ENCODE results near the gene C12orf76.
"Not testable (repeated sequence)": the region's sequence is repeated elsewhere in the genome, so short reads cannot be mapped to it uniquely, and the experiment has no call there.

The C12orf76 gene, protein sequence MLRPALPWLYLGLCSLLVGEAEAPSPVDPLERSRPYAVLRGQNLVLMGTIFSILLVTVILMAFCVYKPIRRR

DNA sequence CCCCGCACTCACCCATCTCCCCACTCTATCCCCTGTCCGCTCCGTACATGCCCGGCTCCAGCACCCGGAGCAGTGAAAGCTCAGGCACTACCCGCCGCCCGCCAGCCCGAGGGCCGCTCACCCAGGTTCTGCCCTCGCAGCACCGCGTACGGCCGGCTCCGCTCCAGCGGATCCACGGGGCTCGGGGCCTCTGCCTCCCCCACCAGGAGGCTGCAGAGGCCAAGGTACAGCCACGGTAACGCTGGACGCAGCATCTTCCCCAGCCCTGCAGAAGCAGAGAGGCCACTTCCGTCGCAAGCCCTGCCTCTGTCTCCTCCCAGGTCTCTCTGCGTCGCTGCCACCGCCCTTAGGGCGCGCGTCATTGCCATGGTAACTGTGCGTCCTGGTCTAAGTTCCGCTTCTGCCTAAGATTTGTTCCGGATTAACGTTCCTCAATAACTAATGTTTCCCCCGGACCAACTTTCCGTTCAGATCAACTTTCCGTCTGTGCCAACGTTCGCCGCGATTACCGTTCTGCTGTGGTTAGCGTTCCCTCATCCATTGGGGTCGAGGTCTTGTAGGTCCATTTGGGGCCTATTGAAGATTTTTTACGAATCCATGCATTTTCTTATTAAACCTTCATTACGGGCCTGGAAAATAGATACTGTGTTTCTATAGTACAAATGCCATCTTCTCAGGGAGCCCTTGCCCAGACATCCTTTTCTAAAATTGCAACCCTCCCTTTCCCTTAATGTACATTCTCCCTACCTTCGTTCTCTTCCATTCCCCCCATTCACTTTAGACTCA lies at the start of gene C12orf76:
TSS of gene C12orf76 (minus strand) at position 281 of the 786 bp plus-strand sequence. CDS start at position 254, 27 bp downstream.
- peak; percentile 97 for DNase-seq (ENCODE audit: low read depth)

DNA sequence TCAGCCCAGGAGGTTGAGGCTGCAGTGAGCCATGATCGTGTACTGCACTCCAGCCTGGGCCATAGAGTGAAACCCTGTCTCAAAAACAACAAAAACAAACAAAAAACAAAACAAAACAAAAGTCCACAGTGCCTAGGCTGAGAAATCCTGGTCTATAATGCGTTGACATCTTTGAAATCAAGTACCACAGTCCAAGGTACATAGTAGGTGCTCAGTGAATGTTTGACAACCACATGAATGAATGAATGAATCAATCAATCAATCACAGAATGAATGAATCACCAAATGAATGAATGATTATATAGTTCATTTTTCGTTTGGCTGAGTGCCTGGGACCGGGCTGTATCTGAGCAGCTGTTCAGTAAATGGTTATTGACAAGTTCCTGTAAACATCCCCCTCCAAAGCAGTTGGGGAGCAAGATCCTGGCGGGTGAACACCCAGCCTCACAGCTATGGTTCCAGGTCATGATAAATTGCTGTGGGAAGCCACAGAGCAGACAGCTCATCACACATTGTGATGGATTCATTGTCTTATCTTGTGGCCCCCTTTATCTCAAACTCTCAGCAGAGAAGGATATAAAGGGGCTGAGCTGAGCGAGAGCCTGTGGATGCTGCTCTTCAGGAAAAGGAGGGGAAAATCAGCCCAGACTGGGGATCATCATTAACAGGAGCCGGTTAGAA lies 45.4 kb upstream of the C12orf76 start:
- no peak for DNase-seq (ENCODE audit: low read depth)

DNA sequence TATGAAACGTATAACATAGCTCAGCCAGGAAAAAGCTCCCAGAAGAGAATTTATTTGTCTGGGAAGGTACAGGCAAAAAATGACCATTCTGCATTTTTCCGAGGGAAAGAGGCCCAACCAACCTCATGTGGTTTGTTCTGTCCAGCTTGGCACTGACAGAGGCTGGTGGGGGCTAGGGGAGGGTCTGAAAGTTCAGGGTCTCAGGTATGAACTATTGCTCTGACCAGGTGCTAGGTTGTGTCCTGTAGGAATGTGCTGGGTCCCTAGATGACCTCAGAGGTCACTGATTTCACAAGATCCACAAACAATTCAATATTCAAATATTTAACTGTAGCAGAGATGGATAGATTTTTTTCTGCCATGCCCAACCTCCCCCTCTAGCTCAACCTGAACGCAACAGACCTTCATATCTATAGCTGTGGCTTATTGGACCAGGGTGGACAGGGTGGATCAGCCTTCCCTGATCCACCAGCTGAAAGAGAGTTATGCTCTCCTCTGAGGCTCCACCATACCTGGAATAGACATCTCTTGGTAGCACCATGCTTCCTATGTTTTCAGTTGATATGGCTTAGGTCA lies 42.9 kb upstream of the C12orf76 start:
- DNase-seq (ENCODE audit: low read depth): no peak

DNA sequence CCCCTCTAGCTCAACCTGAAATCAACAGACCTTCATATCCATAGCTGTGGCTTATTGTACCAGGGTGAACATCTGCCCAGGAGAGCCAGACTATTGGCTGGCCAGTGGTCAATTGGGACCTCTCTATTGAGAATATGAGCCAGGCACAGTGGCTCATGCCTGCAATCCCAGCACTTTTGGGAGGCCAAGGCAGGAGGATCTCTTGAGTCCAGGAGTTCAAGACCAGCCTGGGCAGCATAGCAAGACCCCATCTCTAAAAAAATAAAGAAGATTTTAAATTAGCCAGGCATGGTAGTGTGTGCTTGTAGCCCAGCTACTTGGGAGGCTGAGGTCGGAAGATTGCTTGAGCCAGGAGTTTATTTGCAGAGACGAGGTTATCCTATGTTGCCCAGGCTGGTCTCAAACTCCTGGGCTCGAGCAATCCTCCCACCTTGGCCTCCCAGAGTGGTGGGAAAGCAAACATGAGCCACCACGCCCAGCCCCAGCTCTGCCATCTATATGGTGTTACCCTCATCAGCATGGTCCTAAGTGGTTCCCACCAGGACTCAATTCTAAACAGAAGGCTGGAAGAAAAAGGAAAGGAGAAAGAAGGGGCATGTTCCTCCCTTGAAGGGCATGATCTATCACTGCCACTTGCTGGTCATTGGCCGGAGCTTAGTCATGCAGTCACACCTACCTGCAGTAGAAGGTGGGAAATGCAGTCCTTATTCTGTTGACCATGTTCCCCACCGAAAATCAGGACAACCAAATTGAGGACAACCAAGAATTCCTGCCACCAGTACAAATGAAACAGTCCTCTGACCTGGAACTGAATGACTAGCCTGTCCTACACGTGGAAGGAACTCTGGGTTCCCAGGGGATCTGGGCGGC lies 42.2 kb upstream of the C12orf76 start:
- no peak for DNase-seq (ENCODE audit: low read depth)

DNA sequence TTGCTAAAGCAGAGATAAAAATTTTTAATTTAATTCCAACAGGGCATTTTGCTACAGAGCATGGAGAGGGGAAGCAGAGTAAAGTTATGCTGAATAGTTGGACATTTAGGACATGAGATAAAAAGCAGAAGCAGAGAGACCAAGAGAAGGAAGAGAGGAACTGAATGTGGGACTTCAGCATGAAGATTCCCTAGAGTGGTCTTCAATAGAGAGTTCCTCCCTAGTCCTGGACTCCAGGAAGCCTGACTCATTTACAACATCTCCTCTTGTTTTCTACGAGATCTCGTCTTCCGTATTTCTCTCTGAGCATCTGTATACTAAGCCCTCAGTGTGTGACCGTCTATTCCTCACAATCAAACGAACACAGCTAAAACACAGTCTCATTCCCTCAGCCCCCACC lies 40.6 kb upstream of the C12orf76 start:
- DNase-seq (ENCODE audit: low read depth): no peak

DNA sequence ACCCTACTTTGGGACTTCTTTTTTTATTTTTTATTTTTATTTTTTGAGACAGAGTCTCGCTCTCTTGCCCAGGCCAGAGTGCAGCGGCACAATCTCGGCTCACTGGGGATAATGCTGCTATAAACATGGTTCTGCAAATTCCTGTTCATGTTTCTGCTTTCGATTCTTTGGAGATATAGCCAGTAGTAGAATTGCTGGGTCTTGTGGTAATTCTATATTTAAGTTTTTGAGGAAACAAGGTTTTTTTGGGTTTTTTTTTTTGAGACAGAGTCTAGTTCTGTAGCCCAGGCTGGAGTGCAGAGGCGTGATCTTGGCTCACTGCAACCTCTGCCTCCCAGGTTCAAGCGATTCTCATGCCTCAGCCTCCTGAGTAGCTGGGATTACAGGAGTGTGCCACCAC lies 39.9 kb upstream of the C12orf76 start:
- DNase-seq (ENCODE audit: low read depth): not testable (repeated sequence)

DNA sequence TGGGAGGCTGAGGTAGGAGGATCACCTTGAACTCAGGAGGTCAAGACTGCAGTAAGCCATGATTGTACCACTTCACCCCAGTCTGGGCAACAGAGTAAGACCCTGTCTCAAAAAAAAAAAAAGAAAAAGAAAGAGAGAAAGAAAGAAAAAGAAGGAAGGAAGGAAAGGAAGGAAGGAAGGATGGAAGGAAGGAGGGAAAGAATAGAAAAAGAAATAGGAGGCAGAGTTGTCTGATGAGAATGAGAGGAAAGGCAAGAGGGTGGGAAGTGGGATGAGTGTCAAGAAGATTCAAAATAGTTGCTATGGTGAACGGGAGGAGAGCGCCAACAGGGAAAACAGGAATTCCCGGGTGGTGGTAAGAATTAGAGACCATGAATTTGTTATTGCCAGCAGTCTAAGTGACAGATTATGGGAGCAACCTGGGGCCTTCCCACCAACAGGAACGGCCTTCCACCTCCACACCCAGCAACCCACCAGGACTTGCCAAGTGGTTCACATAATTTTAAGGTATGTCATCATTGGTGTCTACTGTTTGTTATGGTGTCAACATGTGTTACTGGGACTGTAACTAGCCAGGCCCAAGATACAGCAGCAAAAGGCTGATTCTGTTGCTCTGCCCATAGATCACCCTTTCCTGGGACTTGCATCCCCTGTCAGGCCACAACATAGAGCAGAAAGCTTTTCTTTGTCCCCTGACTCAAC lies 36.1 kb upstream of the C12orf76 start:
- peak; percentile 21 for DNase-seq (ENCODE audit: low read depth)

DNA sequence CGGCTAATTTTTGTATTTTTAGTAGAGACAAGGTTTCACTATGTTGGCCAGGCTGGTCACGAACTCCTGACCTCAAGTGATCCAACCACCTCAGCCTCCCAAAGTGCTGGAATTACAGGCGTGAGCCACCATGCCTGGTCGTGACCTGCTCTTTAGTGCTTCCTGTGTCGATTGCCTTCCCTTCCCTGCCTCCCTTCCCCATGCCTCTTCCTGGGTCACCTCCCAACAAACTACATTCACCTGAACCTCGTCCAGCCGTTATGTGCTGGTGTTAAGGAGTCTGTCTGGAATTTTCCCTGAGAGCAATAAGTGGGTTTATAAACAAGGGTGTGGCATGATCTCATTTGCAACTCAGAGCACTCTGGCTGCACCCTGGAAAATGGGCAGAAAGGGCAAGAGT lies 32.1 kb upstream of the C12orf76 start:
- DNase-seq (ENCODE audit: low read depth): no peak

DNA sequence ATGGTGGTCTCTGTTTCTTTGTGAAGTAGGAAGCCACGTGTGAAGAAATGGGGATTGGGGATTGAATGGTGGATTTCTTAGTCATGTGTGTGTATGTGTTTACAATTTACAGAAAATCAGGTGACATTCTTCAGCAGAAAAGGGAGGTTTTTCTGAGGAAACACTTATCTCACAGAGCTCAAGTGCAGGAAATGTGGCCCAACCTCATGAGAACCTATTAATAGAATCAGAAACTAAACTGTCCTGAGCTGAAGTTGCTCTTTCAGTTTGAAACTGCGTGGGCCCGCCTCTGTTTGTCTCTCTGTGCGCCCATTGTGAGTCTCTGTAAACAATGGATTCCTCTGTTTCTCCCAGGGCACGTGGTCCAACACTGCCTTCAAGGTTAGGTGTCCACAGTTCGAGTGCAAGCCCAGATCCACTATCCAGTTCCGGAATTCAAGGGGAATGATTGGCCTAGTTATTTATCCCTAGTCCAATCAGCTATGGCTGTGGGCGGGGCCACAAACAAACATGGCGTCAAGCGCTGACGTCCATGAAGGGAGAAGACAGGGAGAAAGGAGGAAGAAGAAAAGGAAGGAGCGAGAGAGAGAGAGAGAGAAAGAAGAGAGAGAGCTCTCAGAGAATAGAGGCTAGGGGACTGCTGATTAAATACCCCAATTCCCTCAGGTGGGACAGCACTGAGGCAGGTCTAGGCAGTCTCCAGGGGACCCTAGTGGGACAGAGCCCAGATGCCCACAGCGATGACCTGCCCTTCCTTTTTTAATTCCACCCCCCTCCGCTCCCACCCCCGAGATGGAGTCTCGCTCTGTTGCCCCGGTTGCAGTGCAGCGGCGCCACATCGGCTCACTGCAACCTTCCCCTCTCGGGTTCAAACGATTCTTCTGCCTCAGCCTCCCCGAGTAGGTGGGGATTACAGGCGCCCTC lies 31.4 kb upstream of the C12orf76 start:
- DNase-seq (ENCODE audit: low read depth): peak; percentile 13

DNA sequence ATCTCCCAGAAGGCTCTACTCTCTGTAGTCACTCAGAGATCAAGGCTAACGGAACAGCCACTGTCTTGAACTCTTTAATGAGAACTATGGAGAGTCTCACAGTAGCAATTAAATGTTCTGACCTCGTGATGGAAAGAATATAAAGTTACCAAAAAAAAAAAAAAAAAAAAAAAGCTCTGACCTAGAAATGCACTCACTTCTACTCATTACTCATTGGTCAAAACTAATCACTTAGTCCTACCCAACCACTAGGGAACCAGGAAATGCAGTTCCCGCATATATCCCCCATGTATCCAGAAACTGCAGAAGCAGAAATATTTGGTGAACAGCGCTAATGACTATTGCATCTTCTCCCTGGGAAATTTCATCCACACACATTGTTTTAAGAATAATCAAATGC lies 29.5 kb upstream of the C12orf76 start:
- DNase-seq (ENCODE audit: low read depth): no peak

DNA sequence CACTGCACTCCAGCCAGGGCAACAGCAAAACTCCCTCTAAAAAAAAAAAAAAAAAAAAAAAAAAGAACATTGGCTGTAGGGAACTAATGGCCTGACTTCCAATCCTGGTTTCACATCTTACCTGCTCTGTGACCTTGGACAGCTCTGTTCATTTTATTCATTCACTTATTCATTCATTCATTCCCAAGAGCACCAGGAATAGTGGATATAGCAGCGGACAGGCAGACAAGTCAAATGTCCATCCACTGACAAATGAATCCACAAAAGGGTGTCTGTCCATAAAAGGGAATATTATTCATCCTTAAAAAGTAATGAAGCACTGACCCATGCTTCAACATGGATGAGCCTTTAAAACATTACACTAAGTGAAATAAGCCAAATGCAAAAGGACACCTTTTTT lies 27.6 kb upstream of the C12orf76 start:
- no peak for DNase-seq (ENCODE audit: low read depth)

DNA sequence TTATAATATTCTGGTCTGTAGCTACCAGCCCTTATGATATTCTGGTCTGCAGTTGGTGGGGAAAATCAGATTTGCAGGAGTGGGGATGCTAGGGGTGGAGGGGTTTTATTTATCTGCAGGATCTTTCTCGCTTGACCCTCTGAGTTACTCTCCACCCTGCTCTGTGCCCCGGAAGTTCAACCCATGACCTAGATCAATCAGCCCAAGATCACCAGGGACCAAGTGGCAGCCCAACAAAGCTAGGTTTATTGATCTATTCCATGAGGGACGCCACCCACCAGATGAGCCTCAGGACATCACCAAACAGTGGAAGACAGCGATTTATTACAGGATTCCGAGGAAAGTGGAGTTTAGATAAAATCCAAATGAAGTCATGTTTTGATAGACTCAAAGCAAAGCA lies 25.8 kb upstream of the C12orf76 start:
- no peak for DNase-seq (ENCODE audit: low read depth)

DNA sequence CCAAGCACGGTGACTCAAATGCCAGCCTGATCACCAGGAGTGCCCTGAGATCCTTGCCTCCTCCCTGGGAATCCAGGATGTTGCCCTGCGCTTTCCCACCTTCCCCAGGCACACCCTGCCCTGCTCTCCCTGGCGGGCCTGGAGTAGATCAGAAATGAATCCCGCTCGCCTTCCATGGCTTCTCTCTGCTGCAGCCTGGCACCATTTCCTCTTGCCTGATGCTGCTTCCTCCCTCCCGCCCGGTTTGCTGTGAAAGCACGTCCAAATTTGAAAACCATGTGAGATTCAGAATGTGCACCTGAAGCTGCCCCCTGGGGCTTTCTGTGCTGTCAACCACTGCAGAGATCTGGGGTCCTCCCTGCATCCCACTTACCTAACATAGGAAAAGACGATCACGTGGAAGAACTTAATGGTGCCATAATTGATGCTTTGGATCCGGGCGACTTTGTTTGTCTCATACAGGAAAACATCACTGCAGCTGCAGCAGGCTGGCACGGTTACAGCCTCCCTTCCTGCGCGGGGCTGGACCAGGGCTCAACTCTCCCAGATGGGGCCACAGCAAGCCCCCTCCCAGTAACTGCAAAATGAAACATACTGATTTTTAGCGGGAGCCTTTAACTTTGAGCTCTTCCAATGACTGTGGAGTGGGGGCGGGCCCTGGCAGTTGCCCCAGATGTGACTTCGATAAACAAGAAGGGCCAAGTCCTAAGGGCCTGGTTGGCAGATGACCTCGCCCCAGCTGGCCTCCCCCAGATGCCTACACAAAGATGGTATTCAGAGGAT lies 24.9 kb upstream of the C12orf76 start:
- DNase-seq (ENCODE audit: low read depth): peak; percentile 35

DNA sequence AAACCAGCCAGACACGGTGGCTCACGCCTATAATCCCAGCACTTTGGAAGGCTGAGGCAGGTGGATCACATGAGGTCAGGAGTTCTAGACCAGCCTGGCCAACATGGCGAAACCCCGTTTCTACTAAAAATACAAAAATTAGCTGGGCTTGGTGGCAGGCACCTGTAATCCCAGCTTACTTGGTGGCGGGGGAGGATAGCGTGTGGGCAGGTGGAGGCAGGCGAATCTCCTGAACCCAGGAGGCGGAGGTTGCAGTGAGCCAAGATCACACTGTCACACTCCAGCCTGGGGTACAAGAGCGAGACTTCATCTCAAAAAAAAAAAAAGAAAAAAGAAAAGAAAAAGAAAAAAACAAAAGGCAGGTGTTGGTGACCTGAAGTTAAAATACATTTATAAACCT lies 24.3 kb upstream of the C12orf76 start:
- DNase-seq (ENCODE audit: low read depth): not testable (repeated sequence)

DNA sequence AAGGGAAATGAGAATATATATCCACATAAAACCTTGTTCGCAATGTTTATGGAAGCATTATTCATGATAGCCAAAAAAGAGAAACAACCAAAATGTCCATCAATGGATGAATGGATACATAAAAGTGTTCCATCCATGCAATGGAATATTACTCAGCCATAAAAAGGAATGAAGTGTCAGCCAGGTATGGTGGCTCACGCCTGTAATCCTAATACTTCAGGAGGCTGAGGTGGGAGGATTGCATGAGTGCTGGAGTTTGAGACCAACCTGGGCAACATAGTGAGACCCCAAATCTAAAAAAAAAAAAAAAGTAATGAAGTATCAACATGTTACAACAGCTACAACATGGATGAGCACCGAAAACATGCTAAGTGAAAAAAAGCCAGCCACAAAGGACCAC lies 23.6 kb upstream of the C12orf76 start:
- DNase-seq (ENCODE audit: low read depth): no peak

DNA sequence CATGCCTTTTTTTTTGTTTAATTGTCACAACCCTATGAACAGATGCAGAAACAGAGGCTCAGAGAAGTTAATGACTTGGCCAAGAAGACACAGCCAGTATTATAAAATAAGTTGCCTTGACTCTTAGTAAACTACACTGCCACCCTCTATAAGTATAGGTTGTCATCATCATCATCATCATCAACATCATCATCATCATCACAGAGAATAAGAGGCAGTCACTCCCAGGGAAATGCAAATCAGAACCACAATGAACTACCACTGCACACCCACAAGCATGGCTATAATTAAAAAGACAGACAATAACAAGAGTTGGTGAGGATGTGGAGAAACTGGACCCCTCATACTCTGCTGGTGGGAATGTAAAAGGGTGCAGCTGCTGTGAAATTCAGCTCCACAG lies 23.2 kb upstream of the C12orf76 start:
- DNase-seq (ENCODE audit: low read depth): no peak

DNA sequence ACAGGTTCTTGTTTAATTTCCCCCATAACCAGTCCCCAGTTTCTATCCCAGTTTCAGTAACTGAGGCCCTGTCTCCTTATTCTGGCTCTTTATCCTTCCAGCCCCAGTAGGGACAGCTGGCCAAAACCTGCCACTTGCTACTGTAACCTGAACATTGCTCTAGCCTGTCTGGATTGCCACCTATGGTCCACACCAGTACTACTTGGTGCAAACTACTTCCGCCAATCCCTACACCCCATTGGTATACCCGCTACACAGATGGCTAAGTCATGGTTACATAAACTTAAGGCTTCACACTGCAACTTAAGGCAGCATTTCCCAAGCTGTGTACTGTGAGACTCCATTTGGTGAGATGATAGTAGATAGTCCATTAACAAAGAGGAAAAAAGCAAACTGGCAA lies 20.3 kb upstream of the C12orf76 start:
- DNase-seq (ENCODE audit: low read depth): no peak

DNA sequence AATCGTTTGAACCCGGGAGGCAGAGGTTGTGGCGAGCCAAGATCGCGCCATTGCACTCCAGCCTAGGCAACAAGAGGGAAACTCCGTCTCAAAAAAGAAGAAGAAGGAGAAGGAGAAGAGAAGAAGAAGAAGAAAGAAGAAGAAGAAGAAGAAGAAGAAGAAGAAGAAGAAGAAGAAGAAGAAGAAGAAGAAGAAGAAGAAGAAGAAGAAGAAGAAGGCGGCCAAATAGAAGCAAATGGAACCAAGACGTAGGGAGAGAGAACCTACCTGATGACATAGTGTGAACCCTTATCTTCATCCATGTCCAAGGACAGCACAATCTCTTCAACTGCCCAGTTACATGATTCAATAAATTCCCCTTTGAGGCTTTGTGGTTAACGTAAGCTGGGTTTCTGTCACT lies 19.8 kb upstream of the C12orf76 start:
- not testable (repeated sequence) for DNase-seq (ENCODE audit: low read depth)

DNA sequence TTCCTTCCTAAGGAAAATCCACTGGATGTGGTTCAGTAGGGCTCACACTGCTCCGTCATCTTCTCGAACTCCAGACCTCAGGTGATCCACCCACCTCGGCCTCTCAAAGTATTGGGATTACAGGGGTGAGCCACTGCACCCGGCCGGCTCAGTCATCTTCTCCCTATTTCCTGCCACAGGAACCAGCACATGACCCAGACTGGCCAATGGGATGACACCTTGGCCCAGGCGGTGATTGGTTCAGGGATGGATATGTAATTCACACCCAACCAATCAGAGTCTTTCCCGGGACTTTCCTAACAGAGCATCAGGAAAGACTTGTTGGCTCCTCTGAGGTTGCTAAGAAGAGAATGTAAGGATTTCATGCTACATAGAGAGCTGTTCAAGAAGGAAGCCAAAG lies 19.2 kb upstream of the C12orf76 start:
- peak; percentile 16 for DNase-seq (ENCODE audit: low read depth)

DNA sequence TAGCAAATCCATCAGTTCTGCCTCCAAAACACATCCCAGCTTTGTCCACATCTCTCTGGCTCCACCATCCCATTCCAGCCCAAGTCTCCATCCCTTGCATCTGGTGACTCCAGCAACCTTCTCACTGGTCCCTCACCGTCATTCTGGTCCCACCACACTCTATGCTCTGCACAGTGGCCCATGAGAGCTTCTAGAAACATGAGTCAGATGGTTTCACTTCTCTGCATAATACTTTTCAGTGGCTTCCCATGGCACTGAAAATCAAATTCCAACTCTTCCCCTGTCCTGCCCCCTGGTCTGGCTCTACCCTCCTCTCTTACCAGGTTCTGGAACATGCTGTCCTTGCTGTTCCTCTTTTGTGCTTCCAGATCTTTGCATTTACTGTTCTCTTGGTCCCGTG lies 17.2 kb upstream of the C12orf76 start:
- DNase-seq (ENCODE audit: low read depth): no peak
